SIG-M5 (cell line): ENCODE data around the gene CNKSR1.

Experiments used
- DNase-seq: peaks from one replicate; lab custom pipeline; 2025; lab: John Stamatoyannopoulos, UW

CNKSR1 gene

DNA sequence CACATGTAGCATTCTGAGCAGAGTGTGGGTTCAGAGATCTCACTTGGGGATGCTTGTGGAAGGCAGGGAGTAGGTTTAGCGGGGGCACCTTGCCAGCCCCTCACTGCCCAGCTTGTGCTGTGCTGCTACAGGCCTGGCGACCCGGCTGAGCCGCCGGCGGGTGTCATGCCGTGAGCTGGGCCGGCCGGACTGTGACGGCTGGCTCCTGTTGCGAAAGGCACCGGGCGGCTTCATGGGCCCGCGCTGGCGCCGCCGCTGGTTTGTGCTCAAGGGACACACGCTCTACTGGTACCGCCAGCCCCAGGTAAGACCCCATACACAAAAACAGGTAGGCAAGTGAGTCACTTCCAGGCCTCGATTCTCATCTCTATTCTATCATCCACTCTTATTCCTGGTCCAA lies 7.6 kb downstream of the CNKSR1 start:
- DNase-seq: no peak

DNA sequence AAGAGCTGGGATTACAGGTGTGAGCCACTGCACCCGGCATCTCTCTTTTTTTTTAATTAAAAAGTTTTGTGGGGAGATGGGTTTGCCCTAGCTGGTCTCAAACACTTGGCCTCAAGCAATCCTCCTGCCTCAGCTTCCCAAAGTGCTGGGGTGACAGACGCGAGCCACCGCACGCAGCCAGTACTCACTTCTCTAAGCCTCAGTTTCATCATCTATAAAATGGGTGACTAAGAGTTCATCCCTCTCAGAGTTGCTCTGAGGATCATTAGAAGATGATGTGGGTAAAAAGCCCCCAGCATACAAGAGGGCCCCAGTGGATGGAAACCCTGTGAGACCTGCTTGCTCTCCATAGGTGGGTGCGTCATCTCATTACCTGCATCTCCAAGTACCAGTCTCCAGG lies 10.6 kb downstream of the CNKSR1 start:
- no peak for DNase-seq

DNA sequence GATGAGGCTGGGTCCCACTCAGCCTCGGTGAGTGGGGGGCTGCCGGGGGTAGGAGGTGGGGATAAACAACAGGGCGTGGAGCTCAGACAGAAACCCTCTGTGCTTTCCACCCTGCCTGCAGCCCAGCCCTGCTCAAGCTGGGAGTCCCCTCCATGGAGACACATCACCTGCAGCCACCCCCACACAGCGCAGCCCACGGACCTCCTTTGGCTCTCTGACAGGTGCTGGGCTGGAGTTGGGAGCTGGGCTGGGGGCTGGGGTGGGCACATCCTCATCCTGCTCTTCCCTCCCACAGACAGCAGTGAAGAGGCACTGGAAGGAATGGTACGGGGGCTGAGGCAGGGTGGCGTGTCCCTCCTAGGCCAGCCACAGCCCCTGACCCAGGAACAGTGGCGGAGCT lies 11.2 kb downstream of the CNKSR1 start:
- no peak for DNase-seq

DNA sequence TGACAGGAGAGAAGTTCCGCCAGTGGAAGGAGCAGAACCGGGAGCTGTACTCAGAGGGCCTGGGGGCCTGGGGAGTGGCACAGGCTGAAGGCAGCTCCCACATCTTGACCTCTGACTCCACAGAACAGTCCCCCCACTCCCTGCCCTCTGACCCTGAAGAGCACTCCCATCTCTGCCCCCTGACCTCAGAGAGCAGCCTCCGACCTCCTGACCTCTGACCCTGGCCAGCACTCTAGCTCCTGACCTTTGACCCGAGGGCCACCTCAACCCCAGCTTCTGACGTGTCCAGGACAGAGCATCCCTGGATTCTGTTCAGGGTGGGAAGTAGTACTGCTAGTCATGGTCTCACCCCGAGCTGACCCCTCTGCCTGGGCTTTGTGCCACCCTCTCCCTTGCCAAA lies 12.0 kb downstream of the CNKSR1 start:
- DNase-seq: no peak

DNA sequence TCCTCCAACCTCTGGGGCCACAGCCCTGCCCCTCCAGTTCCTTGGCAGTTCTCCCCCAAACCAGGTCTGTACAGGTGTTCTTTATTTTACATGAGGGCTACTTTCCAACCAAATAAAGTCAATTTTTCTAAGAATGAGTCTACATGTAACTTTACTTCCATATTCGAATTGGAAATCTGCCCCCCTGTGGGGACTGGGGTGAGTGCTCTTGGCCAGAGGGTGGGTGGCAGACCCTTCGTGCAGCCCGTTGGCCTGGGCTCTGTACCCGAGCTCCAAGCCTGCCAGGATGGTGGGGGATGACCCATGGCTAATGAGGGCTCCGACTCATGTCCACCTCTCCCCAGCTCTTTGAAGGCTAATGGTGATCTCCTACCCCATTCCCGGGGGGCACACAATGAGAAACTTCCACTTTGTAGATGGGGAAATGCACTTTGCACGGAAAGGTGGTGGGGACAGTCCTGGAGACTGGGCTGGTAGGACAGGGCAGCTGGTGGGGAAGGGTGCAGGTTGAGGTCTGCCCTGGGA lies 12.5 kb downstream of the CNKSR1 start:
- DNase-seq: no peak

DNA sequence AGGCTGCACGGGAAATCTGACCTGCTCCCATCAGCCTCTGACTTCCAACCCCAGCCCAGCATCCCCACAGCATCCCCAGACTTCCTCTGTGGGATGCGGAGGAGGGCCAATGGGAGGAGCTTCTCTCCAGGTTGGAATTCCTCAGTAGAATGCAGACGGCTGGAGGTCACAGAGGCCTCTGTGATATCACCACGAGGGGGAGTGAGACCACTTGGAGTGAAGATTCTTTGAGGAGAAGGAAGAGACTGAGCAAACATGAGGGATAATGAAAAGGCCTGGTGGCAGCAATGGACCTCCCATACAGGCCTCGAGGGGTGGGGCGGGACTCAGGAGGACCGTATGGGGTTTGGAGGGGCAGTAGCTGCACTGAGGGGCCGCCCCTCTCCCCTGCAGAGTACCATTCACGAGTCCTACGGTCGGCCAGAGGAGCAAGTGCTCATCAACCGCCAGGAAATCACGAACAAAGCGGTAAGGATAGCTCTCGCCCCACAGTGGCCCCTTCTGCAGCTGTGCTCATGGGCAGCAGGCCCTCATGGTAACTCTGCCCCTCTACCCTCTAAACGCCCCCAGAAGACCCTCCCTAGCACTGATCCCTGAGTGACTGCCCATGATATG lies 13.2 kb downstream of the CNKSR1 start, which contains the start of gene CATSPER4:
TSS of gene CATSPER4 (plus strand) at position 230 of the 615 bp plus-strand sequence. CDS start at position 256, 26 bp downstream.
- no peak for DNase-seq

DNA sequence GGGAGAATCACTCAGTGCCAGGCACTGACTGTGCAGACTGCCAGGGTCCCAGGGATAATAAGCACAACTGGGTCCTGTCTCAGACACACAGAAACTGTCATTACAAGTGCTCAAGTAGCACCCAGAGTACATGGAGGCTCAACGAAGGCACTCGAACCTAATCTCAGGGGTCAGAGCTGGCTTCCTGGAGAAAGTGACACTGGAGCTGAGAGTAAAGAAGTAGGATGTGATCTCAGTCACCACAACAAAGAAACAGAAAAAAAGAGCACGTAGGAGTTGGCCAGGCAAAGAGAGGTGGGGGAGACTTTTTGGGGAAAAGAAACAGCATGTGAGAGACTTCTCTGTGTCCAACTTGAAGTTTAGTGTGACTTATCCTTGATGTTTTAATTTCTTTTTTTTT lies 14.4 kb downstream of the CNKSR1 start:
- no peak for DNase-seq

DNA sequence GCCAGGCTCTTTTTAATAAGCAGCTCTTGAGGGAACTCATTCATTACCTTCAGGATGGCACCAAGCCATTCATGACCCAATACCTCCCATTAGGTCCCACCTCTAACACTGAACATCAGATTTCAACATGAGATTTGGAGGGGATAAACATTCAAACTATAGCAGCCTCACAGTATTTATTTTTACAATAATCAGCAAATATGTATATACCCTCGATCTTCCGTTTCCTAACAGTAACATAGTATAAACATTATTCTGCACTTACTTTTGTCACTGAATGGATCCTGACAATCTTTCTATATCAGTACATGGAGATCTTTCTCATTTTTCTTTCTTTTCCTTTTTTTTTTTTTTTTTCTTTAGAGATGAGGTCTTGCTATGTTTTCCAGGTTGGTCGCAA lies 18.5 kb downstream of the CNKSR1 start:
- no peak for DNase-seq

DNA sequence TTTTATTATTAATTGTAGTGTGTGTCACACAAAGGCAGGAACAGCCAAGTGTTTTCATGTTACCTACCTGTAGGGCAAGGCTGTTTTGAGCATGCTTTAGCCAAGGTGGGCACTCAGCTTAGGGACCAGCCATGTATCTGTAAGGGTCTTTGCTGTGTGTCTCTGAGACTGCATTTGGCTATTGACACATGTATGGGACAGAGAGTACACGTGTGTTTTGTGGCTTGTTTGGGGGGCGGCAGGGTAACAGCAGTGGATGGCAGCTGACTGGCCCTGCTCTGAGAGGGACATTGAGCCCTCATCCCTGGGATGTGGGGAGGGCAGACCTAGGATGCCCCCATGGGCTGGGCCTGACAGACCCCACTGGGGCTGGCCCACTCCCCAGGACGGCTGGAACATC lies 20.0 kb downstream of the CNKSR1 start:
- DNase-seq: no peak

DNA sequence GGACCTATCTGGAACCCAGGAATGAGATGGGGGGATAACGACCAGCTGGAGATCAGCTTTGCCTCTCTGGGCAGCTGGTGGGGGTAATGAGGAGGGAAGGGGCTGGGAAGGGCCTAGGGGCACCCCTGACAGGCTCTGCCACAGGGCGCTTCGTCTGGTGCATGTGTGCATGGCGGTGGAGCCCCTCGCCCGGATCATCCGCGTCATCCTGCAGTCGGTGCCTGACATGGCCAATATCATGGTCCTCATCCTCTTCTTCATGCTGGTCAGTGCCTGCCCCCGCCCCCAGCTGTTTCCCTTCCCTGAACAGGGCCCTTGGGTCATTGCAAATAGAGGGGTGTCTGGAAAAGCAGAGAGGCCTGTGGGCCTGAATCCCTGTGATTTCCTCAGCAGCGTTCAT lies 20.5 kb downstream of the CNKSR1 start:
- no peak for DNase-seq

DNA sequence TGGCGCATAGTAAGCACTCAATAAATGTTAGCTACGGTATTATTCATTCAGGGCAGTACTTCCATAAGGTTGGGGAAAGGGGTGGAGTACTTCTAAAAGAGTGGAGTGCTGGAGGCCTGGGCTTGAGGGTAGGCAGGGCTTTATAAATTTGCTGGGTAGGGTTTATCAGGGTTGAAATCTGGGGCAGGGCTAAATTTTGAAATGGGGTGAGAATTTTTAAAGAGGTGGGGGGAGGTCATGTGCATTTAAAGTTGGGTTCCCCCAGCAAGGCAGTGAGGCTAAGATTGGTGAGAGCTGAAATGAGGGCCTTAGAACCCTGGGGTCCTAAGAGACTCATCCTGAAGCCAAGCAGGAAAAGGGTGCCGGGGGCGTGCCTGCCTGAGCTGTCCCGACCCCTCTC lies 23.1 kb downstream of the CNKSR1 start:
- DNase-seq: no peak

DNA sequence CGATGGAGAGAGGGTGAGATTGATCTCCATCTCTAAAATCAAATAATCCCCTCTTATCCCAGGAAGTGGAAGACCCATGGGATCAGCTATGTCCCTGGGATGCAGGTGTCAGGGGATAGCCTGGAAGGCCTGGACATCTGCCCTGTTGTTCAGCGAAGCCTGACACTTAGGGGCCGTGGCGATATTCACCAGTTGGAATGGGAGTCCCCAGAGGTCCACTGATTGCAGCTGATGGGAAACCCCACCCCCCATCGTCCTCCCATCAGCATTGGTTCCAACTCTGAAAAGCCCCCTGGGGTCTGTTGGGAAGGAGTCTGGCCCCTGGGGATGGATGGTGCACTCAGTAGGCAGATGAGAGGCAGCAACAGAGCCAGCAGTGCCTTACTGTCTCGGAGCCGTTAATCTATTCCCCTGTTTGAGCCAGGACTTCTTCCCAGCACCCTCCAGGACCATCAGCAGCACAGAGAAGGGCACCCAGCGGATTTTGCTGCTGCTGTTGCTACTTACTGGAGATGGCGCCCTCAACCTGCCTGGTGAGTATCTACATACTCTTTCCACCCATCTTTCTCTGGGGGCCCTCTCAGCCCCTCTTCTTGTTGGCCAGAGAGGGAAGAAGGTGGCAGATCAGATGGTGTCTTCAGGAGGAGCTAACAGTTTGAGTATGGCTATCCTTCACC lies 26.5 kb downstream of the CNKSR1 start:
- DNase-seq: no peak

DNA sequence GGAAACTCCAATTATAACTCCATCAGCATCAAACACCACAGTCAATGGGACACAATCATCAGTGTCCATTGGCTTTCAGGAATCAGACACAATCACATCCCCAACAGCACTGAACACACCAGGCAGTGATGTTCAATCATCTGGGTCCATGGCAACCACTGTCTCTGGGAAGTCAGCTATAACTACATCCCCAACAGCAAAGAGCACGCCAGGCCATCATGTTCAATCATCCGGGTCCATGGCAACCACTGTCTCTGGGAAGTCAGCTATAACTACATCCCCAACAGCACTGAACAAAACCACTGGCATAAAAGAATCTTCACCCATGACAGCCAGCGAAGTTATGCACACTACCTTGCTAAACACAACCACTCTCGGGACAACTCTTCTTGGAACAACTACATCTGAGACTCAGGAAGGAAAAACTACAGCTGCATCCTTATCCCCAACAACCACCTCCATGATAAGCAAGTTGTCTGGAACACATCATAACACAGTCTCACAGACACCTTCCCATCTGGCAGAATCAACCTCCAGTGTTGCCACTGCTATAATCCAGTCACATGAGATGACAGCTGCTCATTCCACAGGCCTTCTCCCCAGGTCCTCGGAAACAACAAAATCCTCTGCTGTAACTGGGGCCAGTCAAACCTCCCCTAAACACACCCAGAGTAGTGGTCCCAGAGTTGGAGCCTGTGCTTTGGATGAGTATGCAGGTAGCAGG lies 33.0 kb downstream of the CNKSR1 start:
- no peak for DNase-seq

DNA sequence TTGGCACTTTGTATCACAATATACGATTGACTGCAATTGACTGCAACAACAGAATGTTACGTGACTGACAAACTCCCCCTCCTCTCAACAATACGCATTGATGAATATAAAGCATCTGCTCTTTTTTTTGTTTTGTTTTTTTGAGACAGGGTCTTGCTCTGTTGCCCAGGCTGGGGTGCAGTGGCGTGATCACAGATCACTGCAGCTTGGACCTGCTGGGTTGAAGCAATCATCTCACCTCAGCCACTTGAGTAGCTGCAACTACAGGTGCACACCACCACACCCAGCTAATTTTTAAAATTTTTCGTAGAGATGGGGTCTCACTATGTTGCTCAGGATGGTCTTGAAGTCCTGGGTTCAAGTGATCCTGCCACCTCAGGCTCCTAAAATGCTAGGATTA lies 35.4 kb downstream of the CNKSR1 start:
- no peak for DNase-seq

DNA sequence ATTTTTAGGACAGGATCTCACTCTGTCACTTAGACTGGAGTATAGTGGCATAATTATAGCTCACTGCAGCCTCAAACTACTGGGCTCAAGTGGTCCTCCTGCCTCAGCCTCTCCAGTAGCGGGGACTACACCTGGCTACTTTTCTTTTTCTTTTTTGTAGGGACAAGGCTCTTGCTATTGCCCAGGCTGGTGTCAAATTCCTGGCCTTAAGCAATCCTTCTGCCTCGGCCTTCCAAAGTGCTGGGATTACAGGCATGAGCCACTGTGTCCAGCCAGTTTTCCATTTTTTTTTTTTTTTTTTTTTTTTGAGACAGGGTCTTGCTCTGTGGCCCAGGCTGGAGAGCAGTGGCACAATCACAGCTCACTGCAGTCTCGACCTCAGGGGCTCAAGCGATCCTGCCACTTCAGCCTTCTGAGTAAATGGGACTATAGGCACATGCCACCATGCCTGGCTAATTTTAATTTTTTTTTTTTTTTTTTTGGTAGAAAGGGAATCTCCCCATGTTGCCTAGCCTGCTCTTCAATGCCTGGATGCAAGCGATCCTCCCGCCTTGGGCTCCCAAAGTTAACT lies 36.1 kb downstream of the CNKSR1 start:
- DNase-seq: no peak

DNA sequence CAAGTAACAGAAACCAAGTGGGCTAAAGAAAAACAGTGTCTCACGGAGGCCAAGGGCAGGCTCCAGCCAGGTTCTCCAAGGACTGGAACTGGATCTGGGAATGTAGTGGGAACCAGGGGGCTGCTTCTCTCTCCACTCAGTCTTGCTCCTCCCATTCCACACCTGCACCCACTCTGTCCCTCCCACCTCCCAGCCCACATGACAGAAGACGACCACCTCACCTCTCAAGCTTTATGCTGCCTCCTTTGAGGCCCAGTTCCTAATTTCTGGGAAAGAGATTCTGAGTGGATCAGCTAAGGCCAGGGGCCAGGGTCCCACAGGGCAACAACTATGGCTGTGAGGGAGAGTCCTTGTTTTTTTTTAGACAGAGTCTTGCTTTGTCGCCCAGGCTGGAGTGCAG lies 38.0 kb downstream of the CNKSR1 start:
- DNase-seq: no peak

DNA sequence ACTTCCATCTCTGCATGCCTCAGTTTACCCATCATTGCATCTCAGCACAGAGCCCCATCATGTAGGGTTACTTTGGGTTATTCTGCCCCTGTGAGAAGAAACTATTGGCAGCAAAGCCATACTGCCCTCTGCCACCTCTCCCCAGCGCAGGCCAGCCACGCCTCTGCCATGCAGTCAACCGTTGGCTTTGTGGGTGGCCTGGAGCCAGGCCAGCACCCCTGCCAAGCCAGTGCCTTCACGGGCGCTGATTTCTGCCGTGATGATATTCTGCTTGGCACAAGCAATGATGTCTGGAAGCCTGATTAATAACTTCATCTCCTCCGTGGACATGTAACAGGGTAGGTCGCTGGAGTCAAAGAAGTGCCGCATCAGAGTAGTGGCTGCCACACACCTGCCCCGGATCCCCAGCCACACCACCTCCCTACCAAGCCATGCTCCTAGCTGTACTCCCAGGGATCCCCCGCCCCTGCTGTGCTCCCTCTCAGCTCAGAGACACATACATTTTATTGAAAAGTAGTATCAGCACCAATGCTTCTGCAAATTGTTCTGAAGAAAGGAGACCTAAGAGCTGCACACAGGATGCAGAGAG lies 41.7 kb downstream of the CNKSR1 start:
- no peak for DNase-seq

DNA sequence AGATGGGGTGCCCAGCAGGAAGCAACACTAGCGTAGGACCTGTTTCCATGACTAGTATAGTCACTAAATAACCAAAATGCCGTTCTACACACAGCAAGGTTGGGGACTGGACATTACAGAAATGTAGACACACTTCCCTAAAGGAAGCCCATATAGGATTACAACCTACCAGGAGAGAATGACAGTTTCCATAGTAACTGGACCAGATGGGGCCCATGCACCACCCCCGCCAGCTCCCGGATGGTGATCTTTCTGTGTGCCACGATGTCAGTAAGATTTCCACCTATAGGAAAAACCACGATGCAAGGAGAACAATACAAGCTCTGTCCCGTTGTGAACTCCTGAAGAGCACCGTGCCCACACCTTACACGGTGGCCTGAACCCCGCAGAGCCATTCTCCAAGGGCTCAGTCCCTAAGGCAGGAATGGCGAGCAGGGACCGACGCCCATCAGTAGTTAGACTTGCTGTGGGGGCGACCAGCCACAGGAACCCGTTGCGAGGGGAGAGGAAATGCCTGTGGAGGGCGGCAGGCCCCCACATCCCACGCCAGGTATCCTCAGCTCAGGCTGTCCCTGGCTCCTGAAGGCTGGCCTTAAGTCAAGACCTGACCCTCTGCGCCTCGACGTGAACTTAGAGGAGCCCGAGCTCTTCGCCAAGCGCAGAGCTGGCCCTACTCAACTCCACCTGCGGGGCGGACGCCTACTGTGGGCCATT lies 43.1 kb downstream of the CNKSR1 start:
- DNase-seq: no peak

DNA sequence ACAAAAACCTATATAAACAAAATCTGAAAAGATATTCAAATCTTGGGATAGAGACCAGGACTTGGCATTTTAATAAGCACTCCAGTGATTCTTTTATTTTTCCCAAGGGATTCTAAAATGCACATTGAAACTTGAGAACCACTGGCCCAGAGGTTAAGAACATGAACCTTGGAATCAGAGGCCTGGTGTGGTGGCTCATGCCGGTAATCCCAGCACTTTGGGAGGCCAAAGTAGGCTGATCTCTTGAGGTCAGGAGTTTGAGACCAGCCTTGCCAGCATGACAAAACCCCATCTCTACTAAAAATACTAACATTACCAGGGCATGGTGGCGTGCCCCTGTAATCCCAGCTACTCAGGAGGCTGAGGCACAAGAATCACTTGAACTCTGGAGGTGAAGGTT lies 43.8 kb downstream of the CNKSR1 start:
- DNase-seq: no peak

DNA sequence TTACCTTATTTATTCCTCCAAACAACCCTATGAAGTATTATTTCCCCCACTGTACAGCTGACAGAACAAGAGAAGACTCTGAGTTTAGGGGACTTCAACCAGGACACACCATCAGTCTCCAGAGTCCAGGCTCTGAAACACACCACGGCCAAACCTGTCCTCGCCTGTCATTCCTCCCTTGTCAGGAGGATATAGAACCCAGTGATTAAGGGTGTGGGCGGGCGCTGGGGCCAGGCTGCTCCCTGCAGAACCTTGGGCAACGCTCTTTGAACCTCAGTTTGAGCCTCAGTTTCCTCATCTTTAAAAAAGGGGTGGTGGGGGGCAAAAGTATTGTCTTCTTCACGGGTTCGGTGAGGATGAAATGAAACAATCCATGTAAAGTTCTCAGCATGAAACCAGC lies 47.3 kb downstream of the CNKSR1 start:
- DNase-seq: no peak

DNA sequence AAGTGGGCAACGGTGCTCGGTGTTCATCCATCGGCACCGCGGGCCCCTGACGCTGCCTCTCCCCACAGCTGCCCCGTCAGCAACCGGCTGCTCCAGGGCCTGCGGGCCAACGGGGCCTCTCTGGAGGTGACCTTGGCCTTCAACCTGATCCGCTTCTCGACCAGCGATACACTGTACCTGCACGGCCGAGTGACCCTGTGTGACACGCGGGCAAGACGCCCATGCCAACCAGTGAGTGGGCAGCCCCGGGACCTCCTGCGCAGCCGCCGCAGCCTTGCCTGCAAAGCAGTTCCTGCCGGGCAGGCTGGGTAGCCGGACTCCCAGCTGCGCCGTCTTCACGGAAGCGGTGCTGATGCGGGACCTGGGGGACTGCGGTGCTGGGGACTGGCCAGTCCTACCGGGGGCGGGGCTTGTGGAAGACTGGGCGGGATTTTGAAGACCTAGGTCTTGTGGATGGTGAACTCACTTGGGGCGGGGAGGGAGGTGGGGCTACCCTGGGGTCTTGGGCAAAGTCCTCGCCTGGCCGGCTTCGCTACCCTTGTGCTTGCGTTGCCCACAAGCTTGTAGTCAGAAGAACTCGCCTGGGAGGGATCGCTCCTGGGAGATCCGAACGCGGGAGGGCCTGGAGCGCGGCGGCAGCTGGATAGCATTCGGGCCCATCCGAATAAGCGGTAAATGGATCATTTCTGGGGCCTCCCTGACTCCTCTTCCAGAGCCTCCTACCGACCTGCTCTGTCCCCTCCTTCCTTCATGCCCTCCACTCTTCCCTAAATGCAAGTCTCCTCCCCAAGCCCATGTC lies 47.9 kb downstream of the CNKSR1 start:
- no peak for DNase-seq
